GM12878 (cell line): ENCODE data around the gene GABARAPL2. TPM values are rescaled to one million over a fixed set of nuclear protein-coding genes. Genes with fewer than 3 reads are reported as not detected.

Experiments used
- BCLAF1 ChIP-seq: fragments of 450-650 bp; IDR thresholded peaks from 2 replicates; pipeline ENCODE4 v1.6.1; 2017; ENCODE audit warnings: antibody characterized with exemption, mild to moderate bottlenecking, moderate library complexity
- CBX5 ChIP-seq: sonication (generic); IDR thresholded peaks from 2 replicates; pipeline ENCODE4 v1.6.1; 2016; ENCODE audit warnings: low read depth, moderate library complexity, mild to moderate bottlenecking, inconsistent platforms
- DPF2 ChIP-seq: fragments of 450-650 bp; IDR thresholded peaks from 2 replicates; pipeline ENCODE4 v1.6.1; 2017; ENCODE audit warnings: mild to moderate bottlenecking
- IRF5 ChIP-seq: fragments of 450-650 bp; IDR thresholded peaks from 2 replicates; pipeline ENCODE4 v1.6.1; 2017; ENCODE audit warnings: borderline replicate concordance
- KDM1A ChIP-seq: fragments of 200-600 bp; sonication (generic); IDR thresholded peaks from 2 replicates; pipeline ENCODE4 v1.6.1; 2016; ENCODE audit warnings: borderline replicate concordance
- MLLT1 ChIP-seq: fragments of 450-650 bp; IDR thresholded peaks from 2 replicates; pipeline ENCODE4 v1.6.1; 2016; ENCODE audit warnings: mild to moderate bottlenecking
- NBN ChIP-seq: fragments of 450-650 bp; IDR thresholded peaks from 2 replicates; pipeline ENCODE4 v1.6.1; 2016
- NR2C2 ChIP-seq: IDR thresholded peaks from 2 replicates; pipeline ENCODE4 v1.6.1; 2011; ENCODE audit warnings: borderline replicate concordance, low read depth; ENCODE audit not compliant: control insufficient read depth, insufficient read length
- NR2F1 ChIP-seq: fragments of 450-650 bp; conservative IDR thresholded peaks from 2 replicates; pipeline ENCODE4 v1.6.1; 2017; ENCODE audit warnings: mild to moderate bottlenecking
- RELA ChIP-seq: fragments of 450-650 bp; IDR thresholded peaks from 2 replicates; pipeline ENCODE4 v1.8.0; 2014; ENCODE audit warnings: borderline replicate concordance; ENCODE audit not compliant: partially characterized antibody
- RELB ChIP-seq: fragments of 450-650 bp; IDR thresholded peaks from 2 replicates; pipeline ENCODE4 v1.6.1; 2017; ENCODE audit warnings: low read depth, mild to moderate bottlenecking, moderate library complexity
- SPI1 ChIP-seq: IDR thresholded peaks from 2 replicates; pipeline ENCODE4 v1.6.1; 2011; ENCODE audit warnings: low read depth, mild to moderate bottlenecking, low read length, moderate library complexity, borderline replicate concordance; ENCODE audit not compliant: insufficient read depth
- TARDBP ChIP-seq: IDR thresholded peaks from 2 replicates; pipeline ENCODE4 v1.6.1; 2016; ENCODE audit warnings: borderline replicate concordance
- polyA plus RNA-seq, 11 experiments: library from polyadenylated mRNA; depleted of rRNA in 4 of 11; unstranded in 6 of 11; stranded (reverse) in 5 of 11; fragments of >200 nt; fragmentation: Nextera tagmentation in 4 of 11; fragmentation: Illumina TruSeq in 1 of 11; extraction: Ambion mirVana in 4 of 11; extraction: Trizol in 1 of 11; gene quantifications; 1 replicate in 1 of 11; 2 replicates in 10 of 11; pipeline versions ENCODE4 v1.2.1 to v1.2.3, GENCODE V29; 2011 to 2016; ENCODE audit warnings: inconsistent platforms in 2 of 11, missing spikeins in 2 of 11, low read depth in 1 of 11
- total RNA-seq, 4 experiments: library from RNA; depleted of rRNA in 3 of 4; stranded (reverse); fragments of >200 nt in 3 of 4; fragmentation: Illumina TruSeq in 1 of 4; extraction: Trizol in 1 of 4; gene quantifications; 2 replicates each; pipeline versions ENCODE4 v1.2.1 to v1.2.3, GENCODE V29; 2013 to 2021
- TF ChIP-seq, protein P1 (sequence below): fragments of 450-650 bp; formaldehyde crosslinking; IDR thresholded peaks from 2 replicates; pipeline ENCODE4 v1.5.0; 2022; ENCODE audit warnings: mild to moderate bottlenecking, missing genetic modification characterization
- TF ChIP-seq, protein P2 (sequence below): IDR thresholded peaks from 2 replicates; pipeline ENCODE4 v1.6.1; 2011; ENCODE audit warnings: low read depth, low read length, improper control_type of control experiment, borderline replicate concordance
- TF ChIP-seq, protein P3 (sequence below): fragments of 450-650 bp; IDR thresholded peaks from 2 replicates; pipeline ENCODE4 v1.6.1; 2014; ENCODE audit warnings: mild to moderate bottlenecking

Gene GABARAPL2
- total and polyA plus RNA-seq, 10 of the 15 experiments (the other 5 are each of a cell fraction or from before 2014, with no cell fraction given) = 61.9 to 359 (median 128) TPM

DNA sequence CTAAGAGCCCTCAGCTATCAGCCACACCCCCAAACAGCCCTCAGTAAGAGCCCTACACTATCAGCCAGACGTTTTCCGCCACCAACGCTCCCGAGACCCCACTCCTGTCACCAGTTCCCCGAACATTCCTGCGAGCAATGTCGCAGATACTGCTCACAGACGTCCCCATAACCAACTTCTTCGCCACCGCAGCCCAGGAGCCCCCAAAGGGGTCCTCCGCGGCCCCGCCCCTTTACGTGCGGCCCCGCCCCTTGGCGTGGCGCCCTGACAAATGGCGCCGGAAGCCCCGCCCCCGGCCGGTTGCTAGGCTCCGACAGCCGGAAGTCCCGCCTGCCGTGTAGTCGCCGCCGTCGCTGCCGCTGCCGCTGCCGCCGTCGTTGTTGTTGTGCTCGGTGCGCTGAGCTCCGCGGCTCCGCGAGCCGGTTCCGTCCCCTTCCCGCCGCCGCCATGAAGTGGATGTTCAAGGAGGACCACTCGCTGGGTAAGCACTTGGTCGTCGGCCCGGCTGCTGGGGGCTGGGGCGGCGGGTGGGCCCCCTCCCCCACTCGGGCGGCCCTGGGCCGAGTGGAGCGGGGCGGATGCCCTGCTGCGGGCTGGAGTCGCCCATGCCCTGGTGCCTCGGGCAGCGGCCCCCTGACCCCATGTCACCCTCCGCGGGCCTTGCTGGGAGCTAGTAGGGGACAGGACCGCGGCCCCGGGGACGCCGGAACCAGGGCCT lies at the start of gene GABARAPL2 (continued):
- TF ChIP-seq, protein P1, sequence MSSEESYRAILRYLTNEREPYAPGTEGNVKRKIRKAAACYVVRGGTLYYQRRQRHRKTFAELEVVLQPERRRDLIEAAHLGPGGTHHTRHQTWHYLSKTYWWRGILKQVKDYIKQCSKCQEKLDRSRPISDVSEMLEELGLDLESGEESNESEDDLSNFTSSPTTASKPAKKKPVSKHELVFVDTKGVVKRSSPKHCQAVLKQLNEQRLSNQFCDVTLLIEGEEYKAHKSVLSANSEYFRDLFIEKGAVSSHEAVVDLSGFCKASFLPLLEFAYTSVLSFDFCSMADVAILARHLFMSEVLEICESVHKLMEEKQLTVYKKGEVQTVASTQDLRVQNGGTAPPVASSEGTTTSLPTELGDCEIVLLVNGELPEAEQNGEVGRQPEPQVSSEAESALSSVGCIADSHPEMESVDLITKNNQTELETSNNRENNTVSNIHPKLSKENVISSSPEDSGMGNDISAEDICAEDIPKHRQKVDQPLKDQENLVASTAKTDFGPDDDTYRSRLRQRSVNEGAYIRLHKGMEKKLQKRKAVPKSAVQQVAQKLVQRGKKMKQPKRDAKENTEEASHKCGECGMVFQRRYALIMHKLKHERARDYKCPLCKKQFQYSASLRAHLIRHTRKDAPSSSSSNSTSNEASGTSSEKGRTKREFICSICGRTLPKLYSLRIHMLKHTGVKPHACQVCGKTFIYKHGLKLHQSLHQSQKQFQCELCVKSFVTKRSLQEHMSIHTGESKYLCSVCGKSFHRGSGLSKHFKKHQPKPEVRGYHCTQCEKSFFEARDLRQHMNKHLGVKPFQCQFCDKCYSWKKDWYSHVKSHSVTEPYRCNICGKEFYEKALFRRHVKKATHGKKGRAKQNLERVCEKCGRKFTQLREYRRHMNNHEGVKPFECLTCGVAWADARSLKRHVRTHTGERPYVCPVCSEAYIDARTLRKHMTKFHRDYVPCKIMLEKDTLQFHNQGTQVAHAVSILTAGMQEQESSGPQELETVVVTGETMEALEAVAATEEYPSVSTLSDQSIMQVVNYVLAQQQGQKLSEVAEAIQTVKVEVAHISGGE (CRISPR knock-in tag) = no peak
- peak; percentile 74; the same call in 1 of the 2 replicates for TF ChIP-seq MLLT1
- TF ChIP-seq KDM1A = no peak
- TF ChIP-seq TARDBP = no peak
- no peak for TF ChIP-seq CBX5
- TF ChIP-seq NR2F1 = peak; percentile 48
- TF ChIP-seq BCLAF1 = no peak
- TF ChIP-seq RELA = no peak
- peak; percentile 90; the same call in 1 of the 2 replicates for TF ChIP-seq NBN
- TF ChIP-seq, protein P2, sequence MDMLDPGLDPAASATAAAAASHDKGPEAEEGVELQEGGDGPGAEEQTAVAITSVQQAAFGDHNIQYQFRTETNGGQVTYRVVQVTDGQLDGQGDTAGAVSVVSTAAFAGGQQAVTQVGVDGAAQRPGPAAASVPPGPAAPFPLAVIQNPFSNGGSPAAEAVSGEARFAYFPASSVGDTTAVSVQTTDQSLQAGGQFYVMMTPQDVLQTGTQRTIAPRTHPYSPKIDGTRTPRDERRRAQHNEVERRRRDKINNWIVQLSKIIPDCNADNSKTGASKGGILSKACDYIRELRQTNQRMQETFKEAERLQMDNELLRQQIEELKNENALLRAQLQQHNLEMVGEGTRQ = no peak
- TF ChIP-seq, protein P3, sequence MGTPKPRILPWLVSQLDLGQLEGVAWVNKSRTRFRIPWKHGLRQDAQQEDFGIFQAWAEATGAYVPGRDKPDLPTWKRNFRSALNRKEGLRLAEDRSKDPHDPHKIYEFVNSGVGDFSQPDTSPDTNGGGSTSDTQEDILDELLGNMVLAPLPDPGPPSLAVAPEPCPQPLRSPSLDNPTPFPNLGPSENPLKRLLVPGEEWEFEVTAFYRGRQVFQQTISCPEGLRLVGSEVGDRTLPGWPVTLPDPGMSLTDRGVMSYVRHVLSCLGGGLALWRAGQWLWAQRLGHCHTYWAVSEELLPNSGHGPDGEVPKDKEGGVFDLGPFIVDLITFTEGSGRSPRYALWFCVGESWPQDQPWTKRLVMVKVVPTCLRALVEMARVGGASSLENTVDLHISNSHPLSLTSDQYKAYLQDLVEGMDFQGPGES = no peak
- TF ChIP-seq NR2C2 = no peak
- TF ChIP-seq SPI1 = peak; percentile 17; the same call in 1 of the 2 replicates
- peak; percentile 70 for TF ChIP-seq DPF2
- TF ChIP-seq RELB = no peak
- no peak for TF ChIP-seq IRF5
